B cell (primary cell): ENCODE results near the gene PRKACG. TPM values are rescaled to one million over a fixed set of nuclear protein-coding genes. Genes with fewer than 3 reads are reported as not detected.

Source experiments
- ATAC-seq: fragments of 200-7000 bp; cut with Tn5 transposase; one replicate; pipeline ENCODE4 v1.10.0; 2021; ENCODE audit warnings: low read depth, mild to moderate bottlenecking, moderate number of reproducible peaks, moderate library complexity
- CTCF ChIA-PET: fragments of 350-600 bp; sonication (Branson Sonifier 250); formaldehyde crosslinking; loops from one replicate; lab custom pipeline; 2021; ENCODE audit warnings: antibody characterized with exemption, inconsistent platforms; lab: Charles Lee
- POLR2A ChIA-PET: fragments of 350-600 bp; sonication (Branson Sonifier 250); formaldehyde crosslinking; loops from one replicate; lab custom pipeline; 2021; ENCODE audit warnings: antibody characterized with exemption; lab: Charles Lee
- DNase-seq: peaks from one replicate; pipeline ENCODE4 v3.0.0; 2013
- H2AFZ ChIP-seq: 2 replicates; pipeline ENCODE4 v1.6.1; 2012; ENCODE audit warnings: mild to moderate bottlenecking, low read depth, low read length; ENCODE audit not compliant: insufficient read depth, poor library complexity, severe bottlenecking
- H3K27ac ChIP-seq, 2 donors: 1 replicate in 1 of 2; 2 replicates in 1 of 2; pipeline ENCODE4 v1.5.1; 2012 to 2013; ENCODE audit warnings: low read length in 2 of 2, mild to moderate bottlenecking in 2 of 2, moderate library complexity in 1 of 2
- H3K27me3 ChIP-seq, 4 experiments: fragments of 200-600 bp in 1 of 4; sonication (generic) in 1 of 4; replicated peaks in 1 of 4; 1 replicate in 2 of 4; 2 replicates in 2 of 4; pipeline versions ENCODE4 v1.6.1 to v1.7.0; 2013 to 2016; ENCODE audit warnings: low read length in 3 of 4, mild to moderate bottlenecking in 2 of 4, mixed read lengths in 1 of 4, moderate library complexity in 1 of 4; ENCODE audit not compliant: insufficient read depth in 4 of 4, control insufficient read depth in 3 of 4; ENCODE audit errors: control extremely low read depth in 1 of 4
- H3K36me3 ChIP-seq, 2 experiments: replicated peaks in 1 of 2; 1 replicate in 1 of 2; 2 replicates in 1 of 2; pipeline versions ENCODE4 v1.6.1 to v1.7.1; 2013; ENCODE audit warnings: low read length in 1 of 2; ENCODE audit not compliant: insufficient read depth in 2 of 2, control insufficient read depth in 1 of 2; ENCODE audit errors: control extremely low read depth in 1 of 2, extremely low read depth in 1 of 2
- H3K4me1 ChIP-seq, 2 donors: fragments of 200-600 bp in 1 of 2; sonication (generic) in 1 of 2; 1 replicate in 1 of 2; 2 replicates in 1 of 2; pipeline versions ENCODE4 v1.5.1 to v1.6.1; 2013 to 2017; ENCODE audit warnings: low read length in 2 of 2; ENCODE audit not compliant: control insufficient read depth in 2 of 2, insufficient read depth in 2 of 2
- H3K4me2 ChIP-seq: replicated peaks from 2 replicates; pipeline ENCODE3; 2012; ENCODE audit warnings: mild to moderate bottlenecking, low read depth, low read length; ENCODE audit not compliant: poor library complexity, severe bottlenecking
- H3K4me3 ChIP-seq, 5 experiments: fragments of 200-600 bp in 1 of 5; sonication (generic) in 1 of 5; 1 replicate in 3 of 5; 2 replicates in 2 of 5; pipeline versions ENCODE4 v1.5.1 to v1.7.0; 2011 to 2016; ENCODE audit warnings: low read length in 4 of 5, mild to moderate bottlenecking in 4 of 5, low read depth in 2 of 5, control low read depth in 1 of 5, moderate library complexity in 1 of 5; ENCODE audit not compliant: insufficient read depth in 1 of 5; ENCODE audit errors: control extremely low read depth in 1 of 5, extremely low read depth in 1 of 5
- H3K79me2 ChIP-seq: fragments of 200-600 bp; sonication (generic); one replicate; pipeline ENCODE4 v1.6.0; 2016; ENCODE audit warnings: low read length; ENCODE audit not compliant: control insufficient read depth, insufficient read depth
- H3K9ac ChIP-seq: fragments of 200-600 bp; sonication (generic); 2 replicates; pipeline ENCODE4 v1.6.1; 2017; ENCODE audit warnings: mild to moderate bottlenecking, low read length, moderate library complexity
- H3K9me3 ChIP-seq, 3 donors: one replicate each; pipeline versions ENCODE4 v1.6.1 to v1.7.1; 2013; ENCODE audit warnings: low read length in 2 of 3; ENCODE audit not compliant: control insufficient read depth in 2 of 3, insufficient read depth in 1 of 3; ENCODE audit errors: control extremely low read depth in 1 of 3
- H4K20me1 ChIP-seq: 2 replicates; pipeline ENCODE4 v1.6.0; 2012; ENCODE audit warnings: mild to moderate bottlenecking, low read length; ENCODE audit not compliant: insufficient read depth, control insufficient read depth, poor library complexity, severe bottlenecking
- H3K27ac Mint-ChIP-seq: one replicate; pipeline ENCODE4 v1.8.0; 2021; ENCODE audit warnings: mixed read lengths
- H3K27me3 Mint-ChIP-seq: one replicate; pipeline ENCODE4 v1.8.0; 2021; ENCODE audit warnings: mixed read lengths
- H3K4me1 Mint-ChIP-seq: one replicate; pipeline ENCODE4 v1.8.0; 2021; ENCODE audit warnings: mixed read lengths
- H3K4me3 Mint-ChIP-seq: one replicate; pipeline ENCODE4 v1.8.0; 2021; ENCODE audit warnings: mixed read lengths
- H3K9me3 Mint-ChIP-seq: one replicate; pipeline ENCODE4 v1.8.0; 2022; ENCODE audit warnings: mixed read lengths; ENCODE audit not compliant: insufficient read depth
- CTCF ChIP-seq: fragments of 200-600 bp; IDR thresholded peaks from one replicate; pipeline ENCODE4 v1.8.0; 2022; ENCODE audit warnings: antibody characterized with exemption, mild to moderate bottlenecking
- EZH2 ChIP-seq: IDR thresholded peaks from 2 replicates; pipeline ENCODE4 v1.6.1; 2012; ENCODE audit warnings: borderline replicate concordance, low read depth, mild to moderate bottlenecking, moderate library complexity, low read length; ENCODE audit not compliant: insufficient read depth, poor library complexity, severe bottlenecking
- WGBS: methylation state at CpG from one replicate; pipeline ENCODE4 v1.1.5; 2013; ENCODE audit warnings: missing lambda C conversion rate; ENCODE audit not compliant: insufficient coverage; 5-methylcytosine and 5-hydroxymethylcytosine counted together
- intact Hi-C: fragments of 100-400 bp; cut with micrococcal nuclease; formaldehyde crosslinking; loops from one replicate; pipeline ENCODE4 v1.10.0; 2022
- polyA plus RNA-seq: library from polyadenylated mRNA; depleted of rRNA; stranded (reverse); fragments of >200 nt; gene quantifications from 2 replicates; pipeline ENCODE4 v1.2.3, GENCODE V29; 2012
- total RNA-seq, 2 donors: library from RNA; stranded (reverse); fragments of 120-200 nt in 1 of 2; gene quantifications; 1 replicate in 1 of 2; 2 replicates in 1 of 2; pipeline versions ENCODE4 v1.2.3 to v1.2.4, GENCODE V29; 2013 to 2022

PRKACG gene
- total and polyA plus RNA-seq, 2 donors (not counting 1 experiment from before 2014, with no cell fraction given): not detected

DNA sequence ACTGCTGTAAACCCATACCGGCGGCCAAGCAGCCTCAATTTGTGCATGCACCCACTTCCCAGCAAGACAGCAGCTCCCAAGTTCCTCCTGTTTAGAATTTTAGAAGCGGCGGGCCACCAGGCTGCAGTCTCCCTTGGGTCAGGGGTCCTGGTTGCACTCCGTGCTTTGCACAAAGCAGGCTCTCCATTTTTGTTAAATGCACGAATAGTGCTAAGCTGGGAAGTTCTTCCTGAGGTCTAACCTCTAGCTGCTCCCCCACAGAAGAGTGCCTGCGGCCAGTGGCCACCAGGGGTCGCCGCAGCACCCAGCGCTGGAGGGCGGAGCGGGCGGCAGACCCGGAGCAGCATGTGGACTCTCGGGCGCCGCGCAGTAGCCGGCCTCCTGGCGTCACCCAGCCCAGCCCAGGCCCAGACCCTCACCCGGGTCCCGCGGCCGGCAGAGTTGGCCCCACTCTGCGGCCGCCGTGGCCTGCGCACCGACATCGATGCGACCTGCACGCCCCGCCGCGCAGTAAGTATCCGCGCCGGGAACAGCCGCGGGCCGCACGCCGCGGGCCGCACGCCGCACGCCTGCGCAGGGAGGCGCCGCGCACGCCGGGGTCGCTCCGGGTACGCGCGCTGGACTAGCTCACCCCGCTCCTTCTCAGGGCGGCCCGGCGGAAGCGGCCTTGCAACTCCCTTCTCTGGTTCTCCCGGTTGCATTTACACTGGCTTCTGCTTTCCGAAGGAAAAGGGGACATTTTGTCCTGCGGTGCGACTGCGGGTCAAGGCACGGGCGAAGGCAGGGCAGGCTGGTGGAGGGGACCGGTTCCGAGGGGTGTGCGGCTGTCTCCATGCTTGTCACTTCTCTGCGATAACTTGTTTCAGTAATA lies 21.8 kb upstream of the PRKACG start, which contains the start of gene FXN:
TSS of gene FXN (plus strand) at position 315 of the 871 bp plus-strand sequence. CDS start at position 346, 31 bp downstream.
- H3K27ac Mint-ChIP-seq: peak within 1 kb of the TSS; percentile 93
- Histone ChIP-seq H3K4me2 (peak within 1 kb of the TSS; percentile 78), H3K4me3 (peak within 1 kb of the TSS; percentile 69 to 94 (median 84)), H3K79me2 (peaks cover 4% of the 10 kb centered on the region), H4K20me1 (no peaks in the 10 kb centered on the region), H3K36me3 (no peaks in the 10 kb centered on the region), H3K27ac (peak within 1 kb of the TSS; percentile 12 to 28), H3K4me1 (peaks cover 8 to 11% of the 10 kb centered on the region in 2 donors), H2AFZ (peak within 1 kb of the TSS; percentile 87), H3K9me3 (peaks cover 0 to 6% (median 0%) of the 10 kb centered on the region in 3 donors), H3K27me3 (no peaks in the 10 kb centered on the region), H3K9ac (peak within 1 kb of the TSS; percentile 66)
- peak; percentile 88 for DNase-seq
- ChIA-PET CTCF (interaction anchor here (0.7 to 2.7 kb wide), 20 partner anchors 9 to 530 kb away, joined by 3 to 14 read pairs (median 4); a partner anchor contains a TSS), POLR2A (no interaction called here)
- no peaks in the 10 kb centered on the region for H3K9me3 Mint-ChIP-seq
- H3K4me1 Mint-ChIP-seq: peaks cover 11% of the 10 kb centered on the region
- TF ChIP-seq CTCF: peak; percentile 93
- TF ChIP-seq EZH2: no peak
- under 1% methylated on average over 71 of the region's 75 CpGs for whole genome bisulfite sequencing
- intact Hi-C loops: loop anchor here (5.0 kb wide), 5 partner anchors 87 to 882 kb away; partner anchors contain the start of gene PIP5K1B
- peak within 1 kb of the TSS; percentile 99 for H3K4me3 Mint-ChIP-seq
- no peaks in the 10 kb centered on the region for H3K27me3 Mint-ChIP-seq
- ATAC-seq: peak; percentile 90

GRCh38 chr9:69034071-69034470 lies 20.2 kb upstream of the PRKACG start:
- Histone ChIP-seq H3K27ac (no peak overlapping the region), H3K9me3 (no peaks in the 10 kb centered on the region), H3K79me2 (peaks cover 4% of the 10 kb centered on the region), H3K36me3 (no peaks in the 10 kb centered on the region), H3K27me3 (no peaks in the 10 kb centered on the region), H3K9ac (no peak overlapping the region), H3K4me1 (peaks cover 8 to 11% of the 10 kb centered on the region in 2 donors), H3K4me2 (no peak overlapping the region), H2AFZ (no peak overlapping the region), H4K20me1 (no peaks in the 10 kb centered on the region), H3K4me3 (no peak overlapping the region)
- ATAC-seq (no peak), DNase-seq (no peak)
- H3K4me3 Mint-ChIP-seq: no peak overlapping the region
- no peaks in the 10 kb centered on the region for H3K27me3 Mint-ChIP-seq
- H3K4me1 Mint-ChIP-seq: peaks cover 11% of the 10 kb centered on the region
- intact Hi-C loops: no loop called here
- no peak overlapping the region for H3K27ac Mint-ChIP-seq
- TF ChIP-seq EZH2 (no peak), CTCF (no peak)
- no peaks in the 10 kb centered on the region for H3K9me3 Mint-ChIP-seq
- ChIA-PET POLR2A (no interaction called here), CTCF (interaction anchor here (0.6 to 2.7 kb wide), 7 partner anchors 9 to 474 kb away, joined by 3 to 14 read pairs (median 5); no protein-coding TSS in a partner anchor)
- WGBS: 100% methylated on average over 2 of the region's 2 CpGs
